Thyroid gland (tissue), 4 donors: ENCODE data around the gene SELENBP1. TPM values are rescaled to one million over a fixed set of nuclear protein-coding genes. Genes with fewer than 3 reads are reported as not detected.

Source experiments
- DNase-seq, 2 donors: peaks; one replicate each; pipeline ENCODE4 v3.0.0-alpha.2; 2019
- H3K27ac ChIP-seq, 3 donors: fragments of 200-600 bp; sonication (generic); 1 replicate in 2 of 3; 2 replicates in 1 of 3; pipeline ENCODE4 v1.5.1; 2016 to 2019; ENCODE audit warnings: mild to moderate bottlenecking in 1 of 3, moderate library complexity in 1 of 3
- H3K27me3 ChIP-seq: fragments of 200-600 bp; sonication (generic); one replicate; pipeline ENCODE4 v1.5.1; 2019
- H3K36me3 ChIP-seq, 2 donors: fragments of 200-600 bp; sonication (generic); one replicate each; pipeline ENCODE4 v1.5.1; 2016 to 2019
- H3K4me1 ChIP-seq, 2 donors: fragments of 200-600 bp; sonication (generic); one replicate each; pipeline ENCODE4 v1.5.1; 2017 to 2019
- H3K4me3 ChIP-seq, 3 donors: fragments of 200-600 bp; sonication (generic); replicated peaks in 1 of 3; 1 replicate in 2 of 3; 2 replicates in 1 of 3; pipeline ENCODE4 v1.5.1; 2016; ENCODE audit warnings: mild to moderate bottlenecking in 1 of 3
- H3K9me3 ChIP-seq: fragments of 200-600 bp; sonication (generic); one replicate; pipeline ENCODE4 v1.5.1; 2017
- CTCF ChIP-seq, 6 experiments: fragments of 200-600 bp in 3 of 6; fragments of 450-650 bp in 3 of 6; sonication (generic) in 3 of 6; IDR thresholded peaks; one replicate each; pipeline ENCODE4 v1.5.1; 2016 to 2019; ENCODE audit warnings: antibody characterized with exemption in 6 of 6, mild to moderate bottlenecking in 2 of 6, inconsistent platforms in 1 of 6, moderate library complexity in 1 of 6
- POLR2A ChIP-seq, 2 donors: fragments of 450-650 bp; IDR thresholded peaks; one replicate each; pipeline ENCODE4 v1.6.1; 2017; ENCODE audit warnings: antibody characterized with exemption in 2 of 2, mild to moderate bottlenecking in 2 of 2, moderate library complexity in 1 of 2
- WGBS, 2 donors: methylation state at CpG; one replicate each; pipeline ENCODE4 v1.1.5; 2017; 5-methylcytosine and 5-hydroxymethylcytosine counted together
- intact Hi-C: fragments of 100-400 bp; cut with DNase I; formaldehyde crosslinking; loops from one replicate; pipeline ENCODE4 v1.15.1; 2023
- total RNA-seq, 4 donors: library from RNA; depleted of rRNA; stranded (reverse); fragments of >200 nt; gene quantifications; one replicate each; pipeline ENCODE4 v1.2.3, GENCODE V29; 2016

SELENBP1 gene
- total RNA-seq, 4 donors from 2014 or later = 151 to 513 (median 310) TPM

DNA sequence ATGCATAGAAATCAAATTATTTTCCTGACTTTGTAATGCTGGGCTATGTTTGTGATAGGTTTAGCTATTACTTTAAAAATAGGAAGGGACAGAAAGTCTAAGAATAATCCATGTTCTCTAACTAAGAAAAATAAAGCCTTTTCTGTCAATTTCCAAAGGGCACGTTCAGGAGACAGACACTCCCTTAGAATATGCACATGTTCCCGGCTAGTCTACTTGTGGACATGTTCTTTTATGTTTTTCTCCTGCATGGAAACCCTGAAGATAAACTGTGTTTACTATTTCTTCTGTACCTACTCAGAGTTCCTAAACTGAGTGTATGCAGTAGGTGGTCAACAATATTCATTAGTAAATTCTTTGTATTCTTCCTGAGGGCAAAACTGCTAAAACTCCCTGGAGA is 39.4 kb upstream of the SELENBP1 start:
- Histone ChIP-seq H3K9me3 (no peaks in the 10 kb centered on the region), H3K36me3 (peaks cover 57 to 61% of the 10 kb centered on the region in 2 donors), H3K4me3 (no peak overlapping the region), H3K27me3 (no peaks in the 10 kb centered on the region), H3K27ac (no peak overlapping the region), H3K4me1 (no peaks in the 10 kb centered on the region)
- no peak for DNase-seq
- WGBS, 2 donors = 90 to 93% methylated on average over 2 of the region's 2 CpGs
- intact Hi-C loops = no loop called here
- TF ChIP-seq POLR2A (IDR thresholded peaks at IDR 0.05) = no peak
- TF ChIP-seq CTCF (IDR thresholded peaks at IDR 0.05) = no peak

DNA sequence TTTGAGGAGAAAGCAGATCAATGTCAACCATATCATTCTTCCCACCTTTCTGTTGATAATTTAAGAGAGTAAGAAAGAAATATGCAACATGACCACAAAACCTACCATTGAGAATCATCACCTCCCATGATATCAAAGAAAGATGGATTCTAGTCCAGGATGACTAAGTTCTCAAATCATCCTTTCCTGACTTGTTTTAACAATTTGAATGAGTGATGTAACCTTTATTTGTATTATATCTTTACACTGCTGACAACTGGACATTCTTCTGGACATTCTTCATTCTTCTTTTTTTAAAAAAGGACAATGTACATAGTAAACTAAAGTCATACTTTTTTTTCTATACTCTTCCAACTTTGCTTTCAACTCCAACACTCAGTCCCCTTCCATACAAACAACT is 36.4 kb upstream of the SELENBP1 start:
- Histone ChIP-seq H3K9me3 (no peaks in the 10 kb centered on the region), H3K4me1 (no peaks in the 10 kb centered on the region), H3K27me3 (no peaks in the 10 kb centered on the region), H3K27ac (no peak overlapping the region), H3K36me3 (peaks cover 79 to 81% of the 10 kb centered on the region in 2 donors), H3K4me3 (no peak overlapping the region)
- DNase-seq = no peak
- intact Hi-C loops = no loop called here
- TF ChIP-seq POLR2A (IDR thresholded peaks at IDR 0.05) = no peak
- no peak for TF ChIP-seq CTCF (IDR thresholded peaks at IDR 0.05)

- 89 to 92% methylated on average over 3 of the region's 3 CpGs for WGBS, 2 donors
- H3K27ac ChIP-seq = no peak overlapping the region
Observed at GRCh38 chr1:151407304-151407703, 34.8 kb upstream of the SELENBP1 start.

GRCh38 chr1:151406176-151406575 is 33.7 kb upstream of the SELENBP1 start:
- TF ChIP-seq POLR2A (IDR thresholded peaks at IDR 0.05) (no peak), CTCF (IDR thresholded peaks at IDR 0.05) (no peak)
- H3K27ac ChIP-seq = no peak overlapping the region
- no peaks in the 10 kb centered on the region for H3K4me1 ChIP-seq
- H3K9me3 ChIP-seq = no peaks in the 10 kb centered on the region
- WGBS, 2 donors = 89 to 90% methylated on average over 8 of the region's 8 CpGs
- DNase-seq = no peak
- no peaks in the 10 kb centered on the region for H3K27me3 ChIP-seq
- H3K4me3 ChIP-seq = no peak overlapping the region
- peaks cover 85 to 91% of the 10 kb centered on the region in 2 donors for H3K36me3 ChIP-seq
- intact Hi-C loops = no loop called here

More at GRCh38 chr1:151407304-151407703, 34.8 kb upstream of the SELENBP1 start:
- no peaks in the 10 kb centered on the region for H3K27me3 ChIP-seq
- DNase-seq = no peak
- intact Hi-C loops = no loop called here
- TF ChIP-seq CTCF (IDR thresholded peaks at IDR 0.05) (no peak), POLR2A (IDR thresholded peaks at IDR 0.05) (no peak)
- H3K4me1 ChIP-seq = no peaks in the 10 kb centered on the region
- H3K9me3 ChIP-seq = no peaks in the 10 kb centered on the region
- H3K4me3 ChIP-seq = no peak overlapping the region
- peaks cover 87 to 90% of the 10 kb centered on the region in 2 donors for H3K36me3 ChIP-seq

DNA sequence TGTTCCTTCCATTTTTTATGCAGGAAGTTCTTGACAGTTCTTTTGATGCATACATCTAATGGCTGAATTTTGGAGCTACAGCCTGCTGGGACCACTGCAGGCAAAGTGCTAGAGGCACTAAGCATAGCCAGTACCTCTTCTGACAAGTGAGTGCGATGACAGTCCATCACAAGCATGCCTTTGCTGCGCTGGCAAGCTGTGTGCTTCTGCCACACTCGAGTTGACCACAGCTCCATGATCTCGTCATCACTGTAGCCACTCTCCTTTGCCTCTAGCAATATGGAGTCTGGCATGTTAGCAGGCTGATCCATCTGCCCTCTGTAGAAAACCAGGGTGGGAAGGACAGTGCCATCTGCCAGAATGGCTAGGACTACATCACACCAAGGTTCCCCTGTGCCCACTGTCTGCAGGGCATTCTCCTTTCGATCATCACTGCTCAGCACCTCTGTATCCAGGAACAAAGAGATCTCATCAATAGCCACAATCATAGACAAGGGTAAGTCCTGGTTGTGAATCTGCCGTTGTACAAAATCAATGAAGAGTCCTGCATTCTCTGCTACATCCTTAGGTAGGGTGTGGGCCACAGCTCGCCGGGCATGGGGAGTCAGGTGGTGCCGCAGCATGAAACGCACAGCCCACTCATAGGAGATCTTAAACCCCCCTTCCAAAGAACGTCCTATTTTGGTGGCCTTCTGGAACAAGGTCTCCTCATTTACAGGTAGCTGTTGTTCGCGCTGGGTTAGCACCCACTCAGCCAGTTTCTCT is 32.9 kb upstream of the SELENBP1 start:
- DNase-seq = no peak
- no peaks in the 10 kb centered on the region for H3K27me3 ChIP-seq
- H3K9me3 ChIP-seq = no peaks in the 10 kb centered on the region
- no peak overlapping the region for H3K27ac ChIP-seq
- intact Hi-C loops = no loop called here
- H3K4me1 ChIP-seq = peaks cover 0 to 5% of the 10 kb centered on the region in 2 donors
- WGBS, 2 donors = 89 to 91% methylated on average over 12 to 13 of the region's 13 CpGs
- peaks cover 84 to 85% of the 10 kb centered on the region in 2 donors for H3K36me3 ChIP-seq
- no peak overlapping the region for H3K4me3 ChIP-seq
- TF ChIP-seq CTCF (IDR thresholded peaks at IDR 0.05) (no peak), POLR2A (IDR thresholded peaks at IDR 0.05) (no peak)
